ENCODE measurements around the gene TPM4.
A peak's percentile ranks its signal among the peaks of the same experiment; 100 is the strongest.

Gene TPM4
- 509 to 906 (median 667) reads per million in 17 experiments for total RNA-seq

GRCh38 chr19:16076154-16076957, at the start of gene TPM4:
TPM4 (plus strand) TSS chr19:16076495; CDS start chr19:16076566, 71 bp downstream.
- DNase-seq, result peak; percentile 97 to 98 (median 98)

- no peak for DNase-seq
Measured at GRCh38 chr19:16026756-16027155, 49.5 kb upstream of the TPM4 start.

- DNase-seq, result no peak
Measured at GRCh38 chr19:16027528-16027927, 48.8 kb upstream of the TPM4 start.

GRCh38 chr19:16030155-16030554, 46.1 kb upstream of the TPM4 start:
- peak; percentile 7 to 44 (median 32) for DNase-seq

GRCh38 chr19:16030964-16031871, 45.1 kb upstream of the TPM4 start:
- DNase-seq, result no peak

- DNase-seq, result no peak
Measured at GRCh38 chr19:16031872-16032200, 44.5 kb upstream of the TPM4 start.

GRCh38 chr19:16032509-16033135, 43.7 kb upstream of the TPM4 start:
- DNase-seq, result no peak

- DNase-seq, result no peak
Measured at GRCh38 chr19:16033136-16033530, 43.2 kb upstream of the TPM4 start.

- DNase-seq, result no peak
Measured at GRCh38 chr19:16033721-16034120, 42.6 kb upstream of the TPM4 start.

GRCh38 chr19:16034180-16034579, 42.1 kb upstream of the TPM4 start:
- DNase-seq, result no peak

GRCh38 chr19:16034958-16035560, 41.2 kb upstream of the TPM4 start:
- DNase-seq, result no peak

- DNase-seq, result no peak
Measured at GRCh38 chr19:16035601-16036297, 40.5 kb upstream of the TPM4 start.

- no peak for DNase-seq
Measured at GRCh38 chr19:16036397-16036925, 39.8 kb upstream of the TPM4 start.

GRCh38 chr19:16036941-16037340, 39.4 kb upstream of the TPM4 start:
- no peak for DNase-seq

GRCh38 chr19:16037424-16038195, 38.7 kb upstream of the TPM4 start:
- DNase-seq, result no peak

- DNase-seq, result no peak
Measured at GRCh38 chr19:16038196-16038695, 38.0 kb upstream of the TPM4 start.

GRCh38 chr19:16039081-16039480, 37.2 kb upstream of the TPM4 start:
- DNase-seq, result no peak

GRCh38 chr19:16039545-16039944, 36.8 kb upstream of the TPM4 start:
- no peak for DNase-seq

- DNase-seq, result peak in 3 of 4 experiments; percentile 38 to 67 (median 54)
Measured at GRCh38 chr19:16040642-16041041, 35.7 kb upstream of the TPM4 start.

GRCh38 chr19:16041299-16041990, 34.9 kb upstream of the TPM4 start:
- peak; percentile 78 to 91 (median 88) for DNase-seq

All from suppressor macrophage (primary cell).